Activated naive CD4-positive, alpha-beta T cell treated with anti-CD3 and anti-CD28 coated beads, Interleukin-2, amount 50 U/mL, for 16 hours (primary cell): Measurements from ENCODE around the gene ADCY3.
"Not testable (repeated sequence)": the region's sequence is repeated elsewhere in the genome, so short reads cannot be mapped to it uniquely, and the experiment has no call there.

ENCODE experiments used
- DNase-seq: peaks from one replicate; pipeline ENCODE4 v3.0.0-alpha.2; 2020

The ADCY3 gene

DNA sequence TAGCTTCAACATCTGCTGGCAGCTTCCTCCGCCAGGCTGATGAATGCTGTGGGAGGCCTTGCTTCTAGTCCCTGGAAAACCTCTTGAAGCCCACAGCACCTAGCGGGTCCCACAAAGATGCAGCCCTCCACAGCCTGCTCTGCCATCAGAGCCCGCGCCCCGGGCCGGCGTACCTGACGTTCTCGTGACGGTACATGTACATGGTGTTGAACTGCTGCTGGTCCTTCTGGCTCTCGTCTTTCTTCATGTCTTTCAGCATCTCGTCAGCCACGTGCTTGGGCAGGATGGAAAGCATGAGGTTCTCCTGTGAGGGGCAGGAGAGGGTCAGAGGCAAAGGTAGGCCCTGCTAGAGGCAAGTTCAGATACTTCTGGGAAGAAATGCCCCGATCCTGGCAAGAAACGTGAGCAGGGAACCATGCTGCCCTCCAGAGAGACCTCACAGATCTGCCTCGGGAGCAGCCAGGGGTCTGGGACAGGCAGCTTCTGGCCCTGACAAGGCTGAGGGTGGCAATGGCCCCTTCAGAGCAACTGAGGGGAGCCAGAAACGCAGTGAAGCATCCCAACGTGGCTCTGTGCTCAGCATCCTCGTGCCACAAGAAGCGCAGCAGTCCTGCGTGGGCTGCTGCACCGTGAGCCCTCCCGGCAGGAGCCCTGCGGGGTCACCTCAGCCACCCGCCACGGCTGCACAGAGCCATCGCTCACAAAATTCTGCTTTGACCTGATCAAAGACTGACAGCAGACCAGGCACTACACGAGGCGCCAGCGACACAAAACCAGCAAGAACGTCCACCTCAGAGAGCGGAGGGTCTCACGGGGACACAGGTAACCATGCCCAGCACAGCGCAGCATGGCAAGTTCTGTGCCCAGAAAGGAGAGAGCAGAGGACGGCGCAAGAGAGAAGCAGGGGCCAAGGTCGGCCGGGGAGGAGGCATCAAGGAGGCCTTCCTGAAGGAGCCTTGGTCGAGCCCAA, 77.7 kb downstream of the ADCY3 start:
- DNase-seq = no peak

DNA sequence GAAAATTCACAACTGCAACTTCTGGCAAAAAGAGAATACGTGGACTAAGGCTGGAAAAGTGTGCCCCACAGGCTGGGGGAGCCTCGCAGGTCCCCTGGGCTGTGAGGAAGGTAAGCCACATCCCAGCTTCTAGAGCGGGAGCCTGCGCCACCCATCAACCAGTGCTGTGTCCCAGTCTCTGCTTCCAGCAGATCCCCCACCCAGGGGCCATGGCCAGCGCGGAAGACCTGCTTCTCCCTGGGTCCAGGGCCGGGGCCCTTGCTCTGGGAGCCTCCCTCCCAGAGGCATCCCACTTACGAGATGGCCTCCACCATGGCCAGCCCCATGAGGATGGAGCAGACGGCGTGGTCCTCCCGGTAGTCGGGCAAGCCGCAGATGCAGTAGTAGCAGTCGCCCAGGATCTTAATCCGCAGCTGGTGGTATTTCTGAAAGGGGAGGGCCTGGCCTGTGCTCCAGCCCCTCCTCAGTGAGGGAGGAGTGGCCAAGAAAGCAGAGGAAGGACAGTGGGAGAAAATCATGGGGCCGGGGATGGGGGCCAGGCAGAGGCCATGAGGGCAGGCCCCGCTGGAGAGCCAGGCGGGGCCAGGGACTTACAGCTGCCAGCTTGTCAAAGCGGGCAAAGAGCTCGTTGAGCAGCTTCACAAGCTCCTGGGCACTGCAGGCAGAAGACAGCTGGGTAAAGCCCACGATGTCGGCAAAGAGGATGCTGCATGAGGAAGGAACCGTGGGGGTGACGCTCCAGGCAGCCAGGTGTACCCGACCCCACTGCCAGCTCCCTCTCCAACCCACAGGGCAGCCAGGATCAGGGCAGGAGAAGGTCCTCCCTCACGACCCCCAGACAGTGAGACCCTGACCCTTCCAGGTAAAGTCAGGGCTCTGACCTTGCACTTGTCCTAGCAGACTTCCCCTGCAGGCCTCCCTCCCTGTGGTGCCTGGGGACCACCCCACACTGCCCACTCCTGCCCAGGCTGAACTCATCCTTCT, 78.8 kb downstream of the ADCY3 start:
- DNase-seq = no peak

DNA sequence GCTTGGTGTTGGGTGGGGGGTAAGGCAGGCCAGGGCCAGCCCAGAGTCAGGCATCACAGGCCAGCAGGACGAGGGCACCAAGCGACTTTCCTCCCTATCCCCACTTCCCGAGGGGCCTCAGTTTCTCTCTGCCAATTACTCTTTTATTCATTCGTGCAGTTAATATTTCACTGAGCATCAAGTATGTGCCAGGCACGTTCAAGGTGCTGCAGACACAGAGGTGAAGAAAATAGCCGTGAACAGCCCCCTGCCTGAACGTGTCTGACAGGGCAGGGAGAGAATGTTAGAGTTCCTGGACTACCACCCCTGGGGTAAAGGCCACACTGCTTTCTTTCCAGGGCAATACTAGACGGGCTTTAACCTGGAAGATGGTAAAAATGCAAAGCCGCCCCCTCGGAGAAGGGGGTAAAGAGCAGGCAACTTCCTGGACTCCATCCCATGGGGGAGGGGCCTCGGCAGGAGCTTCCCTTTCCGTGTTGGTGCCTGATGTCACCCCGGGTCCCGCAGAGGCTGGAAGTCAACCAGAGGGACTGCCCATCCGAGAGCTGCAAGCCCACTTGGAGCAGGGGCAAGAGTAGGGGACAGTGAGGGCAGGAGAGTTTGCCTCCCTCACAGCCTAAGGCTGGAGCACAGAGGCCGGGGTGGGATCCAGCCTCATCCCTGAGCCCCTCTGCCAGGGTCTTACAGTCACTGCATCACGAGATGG, 79.7 kb downstream of the ADCY3 start:
- DNase-seq = no peak

DNA sequence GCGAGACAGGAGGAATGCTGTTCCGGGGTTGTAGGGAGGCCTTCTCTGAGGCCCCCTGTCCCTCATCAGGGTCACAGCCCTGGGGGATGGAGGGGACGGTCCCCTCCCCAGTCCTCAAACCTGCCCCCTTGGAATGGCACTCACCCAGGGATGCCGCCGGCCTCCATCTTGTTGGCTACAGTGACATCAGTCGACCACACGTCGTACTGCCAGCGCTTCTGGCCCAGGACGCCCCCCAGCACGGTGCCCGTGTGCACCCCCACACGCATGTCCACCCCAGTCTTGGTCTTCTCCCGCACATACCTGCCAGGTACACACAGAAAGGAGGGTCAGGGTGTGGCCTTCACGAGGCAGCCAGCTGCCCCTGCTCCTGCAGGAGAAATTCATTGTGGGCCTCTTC, 80.3 kb downstream of the ADCY3 start:
- no peak for DNase-seq

DNA sequence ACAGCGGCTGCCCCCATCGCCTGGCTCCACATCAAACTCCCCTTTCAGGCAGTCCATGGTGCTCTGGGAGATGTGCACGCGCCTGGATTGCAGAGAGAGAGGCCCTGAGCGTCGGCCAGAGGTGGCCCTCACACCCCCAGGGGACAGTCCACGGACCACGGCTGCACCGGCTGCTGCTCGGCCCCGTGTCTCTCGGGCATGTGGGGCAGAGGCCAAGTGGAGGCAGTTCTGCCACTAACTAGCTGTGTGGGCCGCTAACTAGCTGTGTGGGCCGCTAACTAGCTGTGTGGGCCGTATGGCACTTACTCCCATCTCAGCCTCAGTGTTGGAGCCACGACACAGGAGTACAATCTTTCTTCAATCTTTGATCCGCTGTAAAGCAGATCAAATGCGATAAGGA, 81.5 kb downstream of the ADCY3 start:
- DNase-seq = no peak

DNA sequence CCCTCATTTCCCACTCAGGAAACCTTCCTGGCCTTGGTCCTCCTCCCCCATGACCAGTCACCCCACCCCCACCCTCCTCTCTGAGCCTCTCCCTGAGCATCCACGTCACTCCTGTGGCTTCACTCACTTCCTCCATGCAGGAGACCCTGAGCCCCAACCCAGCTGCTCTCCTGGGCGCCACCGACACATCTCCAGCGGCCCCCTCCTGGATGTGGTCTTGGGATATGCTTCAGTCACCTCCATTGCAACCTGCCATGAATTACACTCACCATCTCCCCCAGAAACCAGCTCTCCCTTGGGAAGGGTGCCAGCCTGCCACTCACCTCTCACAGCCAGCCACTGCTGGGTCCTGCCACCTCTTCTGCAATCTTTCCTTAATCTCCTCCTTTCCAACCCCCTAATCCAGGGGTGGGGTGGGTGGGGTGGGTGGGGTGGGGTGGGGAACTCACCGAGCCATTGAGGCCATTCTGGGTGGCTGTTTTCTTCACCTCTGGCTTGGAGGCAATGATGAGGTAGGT, 82.0 kb downstream of the ADCY3 start:
- DNase-seq = no peak

DNA sequence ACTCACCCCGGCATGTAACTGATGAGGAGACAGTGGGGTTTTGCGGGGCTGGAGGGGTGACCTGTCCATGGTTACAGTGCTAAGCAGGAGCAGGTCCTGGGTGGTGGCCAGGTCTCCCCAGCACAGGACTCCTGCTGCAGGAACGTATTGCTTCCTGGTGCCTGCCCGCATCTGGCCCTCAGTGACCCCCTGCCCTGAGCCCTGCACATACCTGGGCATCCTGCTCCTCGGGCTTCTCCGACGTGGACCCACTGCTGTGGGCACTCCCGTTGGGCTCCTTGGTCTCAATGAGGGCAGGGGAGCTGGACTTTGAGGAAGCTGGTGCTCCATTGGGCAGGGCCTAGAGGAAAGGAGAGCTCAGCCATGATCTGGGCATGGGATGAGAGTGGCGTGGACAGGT, 83.3 kb downstream of the ADCY3 start:
- DNase-seq = no peak

DNA sequence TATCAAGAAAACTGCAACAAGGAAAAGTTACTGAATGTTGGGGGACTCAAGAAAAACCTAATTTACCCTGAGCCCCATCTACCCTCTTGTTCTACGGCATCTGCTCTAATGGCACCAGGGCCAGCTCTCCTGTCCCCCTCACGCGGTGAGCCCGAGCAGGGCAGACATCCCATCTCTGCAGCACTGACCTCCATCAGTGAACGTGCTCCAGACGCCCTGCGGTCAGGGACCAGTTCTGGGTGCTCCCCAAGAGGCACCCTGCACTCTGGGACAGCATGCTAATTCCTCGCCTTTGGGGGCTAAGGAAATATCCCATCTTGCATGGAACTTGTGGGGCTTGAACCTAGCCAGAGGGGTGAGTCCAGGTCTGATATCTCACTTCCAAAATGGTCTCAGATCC, 83.8 kb downstream of the ADCY3 start:
- DNase-seq = no peak

DNA sequence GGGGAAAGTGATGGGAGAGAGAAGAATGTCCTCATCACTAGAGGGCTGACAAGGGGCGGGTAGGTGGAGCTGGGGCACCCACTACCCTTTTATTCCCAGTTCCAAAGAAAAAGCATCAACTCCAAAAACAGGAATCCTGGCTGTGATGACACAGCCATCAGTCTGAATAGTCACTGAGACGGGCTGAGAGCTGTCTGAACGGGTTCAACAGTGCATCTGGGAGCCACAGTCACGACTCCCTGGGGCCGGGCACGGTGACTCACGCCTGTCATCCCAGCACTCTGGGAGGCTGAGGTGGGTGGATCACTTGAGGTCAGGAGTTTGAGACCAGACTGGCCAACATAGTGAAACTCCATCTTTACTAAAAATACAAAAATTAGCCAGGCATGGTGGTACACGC, 84.6 kb downstream of the ADCY3 start:
- DNase-seq = not testable (repeated sequence)

DNA sequence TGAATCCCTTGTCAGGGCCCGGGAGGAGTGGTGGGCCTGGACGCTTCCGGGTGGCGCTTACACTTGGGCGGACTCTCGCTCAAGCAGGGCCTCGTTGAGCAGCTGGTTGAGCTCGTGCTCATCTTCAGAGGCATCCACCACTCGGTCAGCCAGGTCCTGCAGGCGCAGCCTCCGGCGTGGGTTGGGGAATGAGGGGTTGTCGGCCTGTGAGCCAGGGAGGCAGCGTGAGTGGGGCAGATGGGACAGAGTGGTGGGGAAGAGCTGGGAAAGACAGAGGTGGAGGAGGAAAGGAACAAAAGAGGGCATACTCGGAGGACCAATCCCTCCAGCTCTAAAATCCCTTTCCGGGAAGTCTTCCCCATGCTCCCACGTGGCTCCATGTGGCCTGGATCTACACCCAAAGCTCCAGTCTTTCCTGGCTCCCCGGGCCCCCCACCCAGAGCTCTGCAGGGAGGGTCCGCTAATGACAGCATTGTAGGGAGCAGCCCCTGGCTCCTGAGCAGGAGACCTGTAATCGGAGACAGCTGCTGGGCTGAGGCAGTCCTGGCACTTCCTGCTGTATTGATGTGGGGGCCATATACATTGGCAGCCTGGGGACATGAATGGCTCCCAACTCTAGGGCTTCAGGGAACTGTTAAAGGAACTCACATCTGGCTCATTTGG, 85.2 kb downstream of the ADCY3 start:
- DNase-seq = no peak

DNA sequence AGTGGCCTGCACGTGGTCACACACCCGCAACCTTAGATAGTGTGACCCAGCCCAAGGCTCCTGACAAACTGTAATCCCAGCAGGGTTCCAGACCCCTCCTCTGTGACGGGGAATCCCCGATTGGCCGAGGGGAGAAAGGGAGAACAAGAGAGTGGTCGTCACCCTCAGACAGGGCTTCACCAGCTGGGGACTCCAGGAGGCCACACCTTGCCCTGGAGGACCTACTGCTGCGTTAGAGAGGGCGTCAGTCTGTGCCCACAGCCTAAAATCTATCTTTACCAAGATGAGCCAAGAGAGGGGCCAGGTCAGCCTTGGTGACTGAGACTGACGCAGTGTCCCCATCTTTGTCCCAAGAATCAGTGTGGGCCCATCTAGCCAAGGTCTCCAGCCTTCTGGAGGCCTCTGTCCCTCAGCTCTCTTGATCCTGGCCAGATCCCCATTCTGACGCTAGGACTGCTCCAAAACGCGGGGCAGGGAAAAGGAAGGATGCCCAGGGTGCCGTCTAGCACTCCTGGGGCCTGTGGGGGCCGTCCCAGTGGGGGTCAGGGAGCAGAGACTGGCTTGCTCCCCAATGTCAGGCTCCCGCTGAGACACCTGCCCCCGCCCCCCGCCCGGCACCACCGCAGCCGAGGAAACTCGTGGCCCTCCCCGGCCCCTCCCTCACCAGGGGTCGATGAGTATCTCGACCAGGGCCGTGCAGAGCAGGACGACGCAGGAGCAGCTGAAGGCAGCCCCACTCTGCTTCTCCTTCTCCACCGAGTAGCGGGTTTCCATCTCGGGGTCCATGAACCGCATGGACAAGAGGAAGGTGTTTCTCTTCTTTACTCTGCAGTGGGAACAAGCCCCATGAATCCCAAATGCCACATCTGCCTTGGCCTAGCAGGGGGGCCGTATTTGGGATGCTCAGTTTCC, 86.0 kb downstream of the ADCY3 start:
- DNase-seq = no peak

DNA sequence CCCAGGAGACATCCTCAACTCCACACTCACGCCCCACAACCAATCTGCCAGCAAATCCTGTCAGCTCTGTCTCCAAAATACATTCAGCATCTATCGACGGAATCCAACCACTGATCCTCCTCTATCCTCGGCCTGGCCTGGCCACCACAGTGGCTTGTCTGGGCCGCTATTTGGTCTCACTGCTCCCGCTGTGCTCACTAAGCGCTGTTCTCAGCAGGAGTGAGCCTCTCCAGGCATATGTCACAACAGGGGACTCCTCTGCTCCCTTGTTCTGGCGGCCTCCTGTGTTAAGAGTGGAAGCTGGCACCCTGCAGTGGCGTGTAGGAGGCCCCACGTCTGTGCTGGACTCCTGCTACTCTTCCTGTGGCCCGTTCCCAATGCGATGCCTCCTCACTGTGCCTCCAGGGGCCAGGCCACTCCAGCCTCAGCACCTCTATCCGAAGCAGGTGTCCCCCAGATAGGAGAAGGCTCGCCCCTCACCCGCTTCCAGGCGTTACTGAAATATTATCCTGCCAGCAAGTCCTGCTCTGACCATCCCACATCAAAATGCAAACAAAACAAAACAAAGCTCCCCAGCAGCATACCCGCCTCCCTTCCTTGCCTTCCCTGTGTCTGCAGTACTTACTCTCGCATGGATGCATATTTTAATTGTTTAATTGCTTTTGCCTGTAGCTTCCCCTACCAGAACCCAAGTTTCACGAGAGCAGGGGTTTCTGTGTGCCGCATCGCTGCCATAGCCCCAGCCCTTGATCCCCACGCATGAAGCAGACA, 86.9 kb downstream of the ADCY3 start:
- no peak for DNase-seq

DNA sequence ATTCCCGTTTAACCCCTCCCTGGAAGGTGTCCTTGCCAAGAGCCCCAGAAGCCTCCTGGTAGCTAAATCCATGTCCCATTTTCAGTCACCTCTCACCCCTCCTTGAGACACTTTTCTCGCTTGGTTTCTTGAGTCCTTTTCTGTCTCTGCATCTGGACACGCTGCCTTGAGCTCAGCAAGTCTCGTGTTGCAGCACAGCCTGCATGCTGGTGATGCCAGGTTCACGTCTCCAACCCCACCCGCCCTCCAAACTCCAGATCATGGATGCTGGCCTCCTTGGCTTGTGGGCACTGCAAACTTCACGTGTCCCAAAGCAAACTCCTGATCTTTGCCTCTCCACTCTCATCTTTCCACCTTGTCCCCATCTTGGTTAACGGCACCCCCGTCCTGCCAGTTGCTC, 87.5 kb downstream of the ADCY3 start:
- no peak for DNase-seq

DNA sequence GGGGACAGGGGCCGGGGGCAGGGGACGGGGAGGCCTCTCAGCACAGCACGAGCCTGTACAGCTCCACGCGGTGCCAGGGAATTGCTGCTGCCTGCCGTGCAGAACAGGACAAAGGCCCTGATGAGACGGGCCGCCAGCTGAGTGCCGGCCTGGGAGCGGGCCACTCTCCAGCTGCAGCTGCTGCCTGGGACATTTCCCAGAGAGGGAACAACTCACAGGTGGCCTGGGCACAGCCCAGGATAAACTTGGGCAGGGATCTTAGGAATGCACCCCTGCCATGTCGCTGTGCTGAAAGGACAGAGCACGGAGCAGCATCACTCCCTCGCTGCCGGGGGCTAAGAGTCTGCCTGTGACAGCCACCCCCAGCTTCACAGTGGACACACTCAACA, 88.0 kb downstream of the ADCY3 start:
- no peak for DNase-seq

DNA sequence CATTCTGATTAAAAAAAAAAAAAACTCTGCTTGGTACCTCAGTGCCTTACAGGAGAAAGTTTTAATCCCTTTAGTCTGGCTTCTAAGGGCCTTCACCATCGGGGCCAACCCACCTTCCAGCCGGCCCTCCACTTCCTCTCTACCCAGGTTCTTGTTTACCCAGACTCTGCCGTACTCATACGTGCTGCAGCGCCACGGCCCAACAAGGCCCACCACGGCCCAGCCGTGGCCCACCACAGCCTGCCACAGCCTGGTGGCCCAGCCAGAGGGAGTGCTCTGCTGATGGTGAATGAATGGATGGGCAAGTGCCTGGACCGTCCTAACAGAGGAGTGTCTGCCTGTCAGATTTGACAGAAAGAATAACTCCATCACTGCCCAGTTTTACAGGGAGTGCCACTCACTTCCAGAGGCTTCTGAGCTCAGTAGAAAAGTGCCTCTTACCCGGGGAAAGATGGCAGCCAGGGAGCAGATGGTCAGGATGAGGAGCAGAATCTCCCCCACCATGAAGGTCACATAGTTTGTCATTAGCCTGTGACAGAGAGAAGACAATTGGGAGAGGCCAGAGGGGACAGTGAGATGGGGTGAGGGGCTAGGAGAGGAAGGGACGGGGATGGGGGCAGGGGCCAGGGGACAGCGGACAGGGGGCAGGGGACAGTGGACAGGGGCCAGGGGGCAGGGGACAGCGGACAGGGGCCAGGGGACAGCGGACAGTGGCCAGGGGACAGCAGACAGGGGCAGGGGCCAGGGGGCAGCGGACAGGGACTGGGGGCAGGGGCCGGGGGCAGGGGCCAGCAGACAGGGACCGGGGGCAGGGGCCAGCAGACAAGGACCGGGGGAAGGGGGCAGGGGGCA, 88.6 kb downstream of the ADCY3 start:
- no peak for DNase-seq

DNA sequence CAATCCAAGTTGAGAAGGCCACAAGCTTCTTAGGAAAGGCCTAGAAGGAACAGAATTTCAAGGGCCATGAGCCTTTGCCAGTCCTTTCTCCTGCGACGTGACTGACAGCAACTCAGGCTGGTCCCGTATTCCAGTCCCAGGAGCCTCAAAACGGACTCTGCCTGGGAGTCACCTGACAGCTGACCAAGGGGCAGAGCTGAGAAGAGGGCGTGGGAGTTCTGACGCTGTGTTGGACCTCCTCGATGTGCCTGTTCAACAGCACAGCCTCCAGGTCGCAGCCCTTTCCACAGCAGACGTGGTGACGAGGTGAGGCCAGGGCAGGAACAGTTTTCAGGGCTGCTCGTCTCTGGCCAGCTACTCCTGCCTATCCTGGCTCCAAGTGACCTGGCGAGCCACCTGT, 89.3 kb downstream of the ADCY3 start:
- DNase-seq = no peak

DNA sequence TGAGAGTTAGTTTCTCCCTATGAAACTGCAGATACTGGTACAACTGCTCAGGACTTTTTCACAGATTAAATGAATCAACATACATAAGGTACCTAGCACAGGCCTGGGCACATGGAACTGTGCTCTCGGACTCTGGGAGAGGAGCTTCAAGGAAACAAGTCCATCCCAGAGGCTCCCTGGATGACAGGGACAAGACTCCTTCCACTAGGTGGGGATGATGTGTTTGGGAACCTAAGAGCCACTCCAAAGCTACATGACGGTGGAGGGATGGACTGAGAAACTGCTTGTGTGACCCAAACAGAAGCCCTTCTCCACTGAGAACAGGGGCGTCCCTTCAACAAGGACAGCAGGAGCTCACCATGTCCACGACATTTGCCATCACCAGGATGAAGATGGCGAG, 89.7 kb downstream of the ADCY3 start:
- DNase-seq = no peak

DNA sequence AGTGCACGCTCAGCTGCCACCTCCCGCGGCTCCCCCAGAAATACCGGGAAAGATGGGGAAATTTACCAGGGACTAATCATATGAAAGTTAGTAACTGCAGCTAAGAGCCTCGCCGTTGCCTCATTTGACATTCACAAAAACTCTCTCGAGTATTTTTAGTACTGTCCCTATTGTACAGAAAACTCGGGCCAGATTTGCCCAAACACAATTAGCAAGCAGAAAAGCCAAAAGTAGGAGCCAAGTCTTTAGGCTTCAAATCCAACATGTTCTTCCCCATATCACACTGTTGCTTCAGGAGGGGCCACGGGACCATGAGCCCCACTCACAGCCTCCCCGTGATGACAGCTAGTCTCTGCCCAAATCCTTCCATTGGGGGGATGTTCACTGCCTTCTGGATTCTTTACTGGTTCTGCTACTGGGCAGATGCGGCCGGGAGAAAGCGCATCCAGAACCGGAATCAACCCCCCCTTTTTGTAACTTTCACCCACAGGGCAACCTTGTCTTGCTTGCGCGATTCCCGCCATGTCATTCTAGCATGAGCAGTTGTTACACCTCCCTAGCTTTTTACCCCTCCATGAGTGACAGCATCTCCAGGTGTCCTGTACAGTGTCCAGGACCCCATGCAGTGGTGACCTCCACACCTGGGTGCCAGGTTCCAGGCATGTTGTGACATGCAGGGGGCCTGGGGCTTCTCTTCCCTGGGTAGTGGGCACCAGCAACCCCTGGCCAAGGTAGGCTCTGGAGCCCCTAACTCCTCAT, 91.6 kb downstream of the ADCY3 start:
- DNase-seq = no peak
